GM19193 (cell line): ENCODE results near the gene MPPED1.

Experiments used
- POLR2A ChIP-seq: IDR thresholded peaks from 4 replicates; pipeline ENCODE4 v1.6.1; 2011; ENCODE audit not compliant: insufficient read depth, insufficient read length; ENCODE audit errors: extremely low read depth

The MPPED1 gene

GRCh38 chr22:43388420-43388851 is 23.4 kb upstream of the MPPED1 start:
- TF ChIP-seq POLR2A: no peak

- TF ChIP-seq POLR2A: no peak
Observed at GRCh38 chr22:43389227-43389836, 22.5 kb upstream of the MPPED1 start.

GRCh38 chr22:43390166-43390565 is 21.6 kb upstream of the MPPED1 start:
- TF ChIP-seq POLR2A: no peak

GRCh38 chr22:43390872-43391271 is 20.9 kb upstream of the MPPED1 start:
- no peak for TF ChIP-seq POLR2A

GRCh38 chr22:43391306-43391705 is 20.5 kb upstream of the MPPED1 start:
- TF ChIP-seq POLR2A: no peak

GRCh38 chr22:43392385-43392989 is 19.3 kb upstream of the MPPED1 start:
- no peak for TF ChIP-seq POLR2A

- TF ChIP-seq POLR2A: no peak
Observed at GRCh38 chr22:43393132-43393843, 18.5 kb upstream of the MPPED1 start.

- TF ChIP-seq POLR2A: no peak
Observed at GRCh38 chr22:43393844-43394474, 17.9 kb upstream of the MPPED1 start.

GRCh38 chr22:43395086-43395695 is 16.6 kb upstream of the MPPED1 start:
- TF ChIP-seq POLR2A: no peak

GRCh38 chr22:43396321-43396933 is 15.4 kb upstream of the MPPED1 start:
- no peak for TF ChIP-seq POLR2A

- no peak for TF ChIP-seq POLR2A
Observed at GRCh38 chr22:43396934-43397457, 14.8 kb upstream of the MPPED1 start.

GRCh38 chr22:43397766-43398165 is 14.0 kb upstream of the MPPED1 start:
- no peak for TF ChIP-seq POLR2A

GRCh38 chr22:43398246-43398645 is 13.6 kb upstream of the MPPED1 start:
- no peak for TF ChIP-seq POLR2A

GRCh38 chr22:43398910-43399309 is 12.9 kb upstream of the MPPED1 start:
- TF ChIP-seq POLR2A: no peak
